IPS DF 4.7 (cell line): Measurements from ENCODE around the gene AKAP13.

ENCODE experiments used
- DNase-seq: peaks from one replicate; pipeline ENCODE4 v3.0.0-alpha.2; 2013; ENCODE audit warnings: low spot score; ENCODE audit errors: extremely low read depth

The AKAP13 gene

GRCh38 chr15:85725564-85725963 lies 345.2 kb downstream of the AKAP13 start:
- no peak for DNase-seq

DNA sequence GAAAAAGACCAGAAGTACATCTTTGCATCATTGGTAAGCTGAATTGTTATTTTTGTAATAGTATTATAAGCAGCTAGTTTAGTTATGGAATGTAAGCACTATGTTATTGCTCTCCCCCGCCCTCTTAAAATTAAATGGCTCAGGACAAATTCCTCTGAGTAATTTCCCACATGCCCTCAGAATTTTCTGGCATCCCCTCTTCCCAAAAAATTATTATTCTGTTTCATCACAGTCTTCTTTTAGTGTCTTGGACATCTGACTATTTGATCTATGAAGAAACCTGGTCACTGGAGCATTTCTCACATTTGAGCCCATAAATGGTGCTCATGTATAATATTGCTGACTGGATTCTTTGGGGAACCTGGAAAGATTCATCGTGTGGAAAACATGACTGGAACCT lies 346.1 kb downstream of the AKAP13 start:
- DNase-seq: no peak

DNA sequence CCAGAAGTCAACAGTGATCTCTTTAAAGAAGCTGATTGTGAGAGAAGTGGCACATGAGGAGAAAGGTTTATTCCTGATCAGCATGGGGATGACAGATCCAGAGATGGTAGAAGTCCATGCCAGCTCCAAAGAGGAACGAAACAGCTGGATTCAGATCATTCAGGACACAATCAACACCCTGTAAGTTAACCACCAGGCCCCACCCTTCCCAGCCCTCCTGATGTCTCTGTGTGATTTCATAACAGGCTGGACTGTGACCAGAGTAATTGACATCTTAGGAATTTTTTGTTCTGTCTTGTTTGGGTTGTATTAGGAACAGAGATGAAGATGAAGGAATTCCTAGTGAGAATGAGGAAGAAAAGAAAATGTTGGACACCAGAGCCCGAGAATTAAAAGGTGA lies 346.7 kb downstream of the AKAP13 start:
- no peak for DNase-seq

GRCh38 chr15:85730001-85730820 lies 349.8 kb downstream of the AKAP13 start:
- no peak for DNase-seq

- DNase-seq: no peak
Observed at GRCh38 chr15:85733416-85733815, 353.0 kb downstream of the AKAP13 start.

DNA sequence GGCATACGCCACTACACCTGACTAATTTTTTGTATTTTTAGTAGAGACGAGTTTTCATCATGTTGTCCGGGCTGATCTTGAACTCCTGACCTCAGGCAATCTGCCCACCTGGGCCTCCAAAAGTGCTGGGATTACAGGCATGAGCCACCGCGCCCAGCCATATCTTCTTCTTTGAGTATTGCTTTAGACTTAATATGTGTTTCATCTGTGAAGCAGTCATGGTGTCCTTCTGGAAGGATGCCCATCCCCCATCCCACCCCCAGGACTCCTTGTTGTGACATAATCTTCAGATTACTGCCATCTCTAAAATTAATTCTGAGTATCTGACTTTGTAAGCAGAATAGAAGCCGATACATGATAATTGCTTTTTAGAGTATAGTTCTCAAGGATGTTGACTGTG lies 356.7 kb downstream of the AKAP13 start:
- no peak for DNase-seq

- no peak for DNase-seq
Observed at GRCh38 chr15:85741021-85741421, 360.6 kb downstream of the AKAP13 start.

DNA sequence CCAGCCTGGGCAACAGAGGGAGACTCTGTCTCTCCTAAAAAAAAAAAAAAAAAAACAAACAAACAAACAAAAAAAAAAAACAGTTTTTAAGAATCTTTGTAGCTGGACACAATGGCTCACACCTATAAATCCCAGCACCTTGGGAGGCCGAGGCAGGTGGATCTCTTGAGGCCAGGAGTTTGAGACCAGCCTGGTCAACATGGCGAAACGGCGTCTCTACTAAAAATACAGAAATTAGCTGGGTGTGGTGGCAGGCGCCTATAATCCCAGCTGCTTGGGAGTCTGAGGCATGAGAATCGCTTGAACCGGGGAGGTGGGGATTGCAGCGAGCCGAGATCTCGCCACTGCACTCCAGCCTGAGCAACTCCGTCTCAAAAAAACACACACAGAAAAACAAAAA lies 361.3 kb downstream of the AKAP13 start:
- no peak for DNase-seq

GRCh38 chr15:85742186-85742821 lies 361.9 kb downstream of the AKAP13 start:
- no peak for DNase-seq

GRCh38 chr15:85743392-85744055 lies 363.1 kb downstream of the AKAP13 start:
- DNase-seq: no peak

GRCh38 chr15:85744579-85744978 lies 364.2 kb downstream of the AKAP13 start:
- no peak for DNase-seq

- no peak for DNase-seq
Observed at GRCh38 chr15:85745023-85745422, 364.6 kb downstream of the AKAP13 start.

GRCh38 chr15:85745525-85746150 lies 365.2 kb downstream of the AKAP13 start:
- DNase-seq: no peak

GRCh38 chr15:85746641-85747040 lies 366.2 kb downstream of the AKAP13 start:
- DNase-seq: no peak

DNA sequence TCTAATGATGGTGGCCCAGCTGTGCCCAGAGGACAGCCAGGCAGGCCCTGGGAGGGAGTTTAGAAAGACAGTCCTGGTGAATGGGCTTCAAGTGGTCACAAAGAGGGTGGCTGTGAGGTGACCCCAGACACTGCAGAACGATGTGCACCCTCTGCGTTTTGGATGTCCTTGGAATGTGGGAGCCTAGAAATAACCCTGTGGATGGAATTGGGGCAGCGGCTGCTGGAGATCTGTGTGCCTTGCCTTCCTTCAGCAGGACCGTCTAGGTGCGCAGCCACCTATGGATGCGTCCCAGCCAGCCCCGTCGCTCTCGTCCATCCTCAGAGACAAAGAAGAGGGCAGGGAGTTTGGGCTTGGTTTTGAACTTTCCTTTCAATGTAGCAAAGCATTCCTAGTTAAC lies 367.8 kb downstream of the AKAP13 start:
- DNase-seq: no peak

DNA sequence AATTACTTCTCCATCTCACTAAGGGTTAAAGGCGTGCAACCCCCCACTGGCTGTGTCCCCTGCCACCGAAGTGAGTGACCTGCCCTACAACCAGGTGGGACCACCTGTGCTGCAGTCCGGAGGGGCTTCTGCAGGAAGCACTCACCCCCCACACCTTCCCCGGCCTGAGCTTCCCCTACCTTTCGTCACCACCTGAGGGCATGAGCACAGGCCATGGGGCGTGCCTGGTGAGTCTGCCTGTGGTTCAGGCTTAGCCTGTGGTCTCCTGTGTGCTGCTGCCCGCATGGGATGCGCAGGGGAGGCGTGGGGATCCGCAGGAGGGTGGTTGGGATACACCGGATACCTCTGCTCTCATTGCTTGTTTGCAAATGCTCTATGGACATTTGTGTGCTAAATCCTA lies 368.3 kb downstream of the AKAP13 start:
- no peak for DNase-seq

DNA sequence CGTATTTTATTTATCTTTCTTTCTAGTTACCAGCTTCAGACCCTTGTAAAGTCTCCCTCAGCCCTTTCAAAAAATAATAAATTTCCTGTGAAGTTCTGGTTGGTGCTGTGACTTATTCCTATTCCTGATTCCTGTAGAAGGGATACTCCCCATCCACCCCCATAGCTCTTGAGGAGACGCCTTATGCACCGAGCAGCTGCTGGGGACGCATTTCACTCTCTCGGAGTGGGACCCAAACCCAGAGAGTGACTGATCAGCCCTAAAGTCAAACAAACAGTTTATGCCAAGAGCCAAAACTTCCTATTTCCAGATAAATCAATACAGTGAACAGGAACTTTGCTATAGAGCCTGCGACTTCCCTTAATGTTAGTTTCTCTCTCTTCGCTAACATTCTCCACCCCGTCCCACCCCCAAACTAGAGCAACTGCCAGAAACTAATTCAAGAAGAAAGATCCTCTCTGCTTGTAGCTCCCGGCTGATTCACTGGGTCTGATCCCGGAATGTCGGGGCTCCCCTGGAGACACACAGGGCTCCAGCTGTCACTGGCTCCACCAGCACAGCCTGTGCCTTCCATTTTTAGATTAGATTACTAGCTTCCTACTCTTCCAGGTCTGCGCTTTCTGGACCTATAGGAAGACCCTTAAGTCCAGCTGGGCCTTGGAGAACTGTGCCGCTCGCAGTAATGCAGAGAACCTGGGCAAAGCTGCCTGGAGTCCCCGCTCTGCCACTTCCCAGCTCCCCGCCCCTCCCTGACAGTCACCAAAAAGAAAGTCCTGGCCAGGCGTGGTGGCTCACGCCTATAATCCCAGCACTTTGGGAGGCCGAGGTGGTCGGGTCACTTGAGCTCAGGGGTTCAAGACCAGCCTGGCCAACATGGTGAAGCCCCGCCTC lies 369.1 kb downstream of the AKAP13 start:
- no peak for DNase-seq

GRCh38 chr15:85750319-85751290 lies 370.2 kb downstream of the AKAP13 start:
- no peak for DNase-seq

DNA sequence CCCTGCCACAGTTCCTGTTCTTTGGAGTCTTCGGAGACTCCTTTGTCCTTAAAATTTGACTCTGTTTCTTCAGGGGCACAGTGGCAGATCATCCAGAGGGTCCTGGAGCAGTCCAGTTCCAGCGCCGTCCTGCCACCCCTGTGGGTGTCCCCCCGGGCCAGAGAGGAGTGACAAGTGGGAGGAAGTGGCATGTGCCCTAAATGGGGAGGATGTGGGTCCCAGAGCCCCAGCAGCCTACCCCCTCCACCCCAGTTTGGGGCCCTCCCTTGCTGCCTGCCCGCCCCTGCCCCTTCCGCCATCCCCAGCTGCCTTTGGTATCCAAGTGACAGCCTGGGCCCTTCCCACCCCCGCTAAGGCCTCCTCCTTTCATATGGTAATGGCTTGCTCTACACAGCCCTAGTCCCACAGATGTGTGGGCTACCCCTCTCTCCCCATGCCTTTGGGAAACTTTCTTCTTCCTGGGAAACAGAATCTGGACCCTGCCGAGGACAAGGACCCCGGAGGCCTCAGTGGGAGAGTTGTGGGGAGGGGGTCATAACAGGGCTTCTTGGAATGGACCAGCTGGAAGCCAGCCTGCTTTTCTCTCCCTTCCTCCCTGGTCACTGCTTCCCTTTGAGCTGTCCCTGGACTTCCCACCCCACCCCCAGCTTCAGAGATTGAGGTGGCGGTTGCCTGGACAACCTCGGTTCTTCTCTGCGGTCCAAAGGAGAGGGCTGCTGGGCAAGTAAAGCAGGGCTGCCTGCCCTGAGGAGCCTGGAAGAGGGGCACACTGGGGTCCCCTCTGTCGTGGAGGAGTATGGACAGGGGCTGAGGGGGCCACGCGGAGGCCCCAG lies 371.1 kb downstream of the AKAP13 start:
- DNase-seq: no peak
